IPS-15b (cell line): Measurements from ENCODE around the gene ZNF678.

Source experiments
- H3K27me3 ChIP-seq: one replicate; pipeline ENCODE4 v1.6.1; 2013; ENCODE audit warnings: low read length; ENCODE audit not compliant: control insufficient read depth, insufficient read depth
- H3K36me3 ChIP-seq: one replicate; pipeline ENCODE4 v1.6.1; 2013; ENCODE audit warnings: low read length; ENCODE audit not compliant: control insufficient read depth, insufficient read depth
- H3K4me1 ChIP-seq: one replicate; pipeline ENCODE4 v1.6.1; 2013; ENCODE audit warnings: mild to moderate bottlenecking, low read length; ENCODE audit not compliant: control insufficient read depth, insufficient read depth
- H3K4me3 ChIP-seq: one replicate; pipeline ENCODE4 v1.5.1; 2013; ENCODE audit warnings: low read depth, low read length
- H3K9ac ChIP-seq: one replicate; pipeline ENCODE4 v1.6.1; 2013; ENCODE audit warnings: low read depth, mild to moderate bottlenecking, low read length
- H3K9me3 ChIP-seq: one replicate; pipeline ENCODE4 v1.6.1; 2013; ENCODE audit warnings: mild to moderate bottlenecking, low read length; ENCODE audit not compliant: control insufficient read depth, insufficient read depth

Gene ZNF678

DNA sequence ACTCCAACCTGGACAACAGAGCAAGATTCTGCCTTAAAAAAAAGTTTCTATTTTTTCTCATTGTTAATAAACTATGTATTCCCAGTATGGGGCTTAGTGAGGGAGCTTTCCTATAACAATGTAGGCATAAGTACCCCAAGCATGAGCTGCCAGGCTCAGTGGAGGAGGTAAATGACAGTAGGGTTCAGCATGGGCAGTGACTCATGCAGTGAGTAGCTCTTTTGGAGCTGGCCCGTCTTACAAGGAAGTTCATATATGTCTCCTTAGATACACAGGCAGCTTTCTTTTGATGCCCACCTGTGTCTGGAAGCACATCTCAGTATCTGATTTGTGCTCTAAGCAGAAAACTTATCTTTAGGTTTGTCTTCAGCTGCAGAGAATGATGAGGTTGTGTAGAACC, 57.9 kb downstream of the ZNF678 start:
- H3K9me3 ChIP-seq = no peaks in the 10 kb centered on the region
- no peaks in the 10 kb centered on the region for H3K27me3 ChIP-seq

DNA sequence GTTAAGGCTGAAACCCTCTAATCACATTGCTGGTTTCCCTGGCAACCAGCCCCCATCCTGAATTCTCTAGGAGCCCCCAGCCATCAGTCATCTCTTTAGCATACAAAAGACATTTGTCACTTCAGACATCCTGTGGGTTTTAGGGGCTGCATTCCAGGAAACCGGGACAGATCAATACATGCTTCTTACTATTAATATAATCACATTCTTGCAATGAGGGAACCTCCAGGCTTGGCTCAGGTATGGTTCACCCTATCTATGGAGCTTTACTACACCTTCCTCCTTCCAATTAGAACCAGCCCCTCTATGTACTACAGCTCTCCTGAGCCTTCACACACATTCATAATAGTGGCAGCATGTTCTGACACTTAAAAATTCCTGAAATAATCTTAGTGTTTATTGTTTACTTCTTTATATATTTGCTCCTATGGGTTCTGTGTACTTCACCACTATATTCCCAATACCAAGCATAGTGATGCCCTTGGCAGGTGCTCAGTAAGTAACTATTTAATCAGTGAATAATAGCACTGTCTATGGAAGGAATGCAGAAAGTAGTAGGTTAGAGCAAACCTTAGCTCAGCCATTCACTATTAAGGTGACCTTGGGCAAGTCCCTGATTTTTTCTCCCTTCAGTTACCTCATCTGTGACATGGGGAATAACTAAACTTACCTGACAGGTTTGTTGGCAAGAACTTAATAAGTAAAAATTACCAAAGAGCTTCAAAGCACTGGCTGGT, 59.6 kb downstream of the ZNF678 start:
- Histone ChIP-seq H3K27me3 (no peaks in the 10 kb centered on the region), H3K9ac (no peak overlapping the region), H3K9me3 (no peaks in the 10 kb centered on the region), H3K36me3 (no peaks in the 10 kb centered on the region), H3K4me3 (no peak overlapping the region), H3K4me1 (no peaks in the 10 kb centered on the region)

More for the DNA sequence above, 57.9 kb downstream of the ZNF678 start:
- Histone ChIP-seq H3K9ac (no peak overlapping the region), H3K4me3 (no peak overlapping the region), H3K36me3 (no peaks in the 10 kb centered on the region), H3K4me1 (no peaks in the 10 kb centered on the region)

DNA sequence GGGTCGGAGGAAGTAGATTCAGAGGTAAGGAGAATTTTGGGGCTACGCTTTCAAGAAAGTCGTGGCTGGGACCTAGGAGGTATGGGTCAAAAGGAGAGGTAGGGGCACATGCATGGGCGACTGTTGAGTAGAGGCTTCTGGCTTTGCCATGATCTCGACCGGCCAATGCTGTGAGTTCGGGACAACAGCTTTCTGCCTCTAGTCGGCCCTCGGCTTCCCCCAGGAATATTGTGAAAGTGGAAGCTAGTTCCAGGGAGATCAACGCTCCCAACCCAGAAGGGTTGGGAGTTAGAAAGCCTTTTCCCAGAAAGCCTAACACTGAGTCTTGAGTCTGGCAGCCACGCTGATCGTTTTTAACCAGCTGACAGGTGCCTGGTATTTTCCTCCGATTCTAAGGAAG, 69.0 kb downstream of the ZNF678 start:
- no peak overlapping the region for H3K9ac ChIP-seq
- H3K9me3 ChIP-seq = peaks cover 2% of the 10 kb centered on the region
- H3K4me3 ChIP-seq = no peak overlapping the region
- H3K27me3 ChIP-seq = no peaks in the 10 kb centered on the region
- no peaks in the 10 kb centered on the region for H3K36me3 ChIP-seq
- H3K4me1 ChIP-seq = no peaks in the 10 kb centered on the region

- H3K36me3 ChIP-seq = no peaks in the 10 kb centered on the region
- no peaks in the 10 kb centered on the region for H3K27me3 ChIP-seq
- no peak overlapping the region for H3K9ac ChIP-seq
- peaks cover 2% of the 10 kb centered on the region for H3K9me3 ChIP-seq
- no peaks in the 10 kb centered on the region for H3K4me1 ChIP-seq
- H3K4me3 ChIP-seq = no peak overlapping the region
Measured at GRCh38 chr1:227635596-227635995, 72.2 kb downstream of the ZNF678 start.

- no peaks in the 10 kb centered on the region for H3K4me1 ChIP-seq
- no peak overlapping the region for H3K9ac ChIP-seq
- no peak overlapping the region for H3K4me3 ChIP-seq
- no peaks in the 10 kb centered on the region for H3K36me3 ChIP-seq
- no peaks in the 10 kb centered on the region for H3K27me3 ChIP-seq
- H3K9me3 ChIP-seq = peaks cover 31% of the 10 kb centered on the region
Measured at GRCh38 chr1:227654431-227654830, 91.1 kb downstream of the ZNF678 start.

GRCh38 chr1:227654858-227655752, 91.7 kb downstream of the ZNF678 start:
- no peaks in the 10 kb centered on the region for H3K36me3 ChIP-seq
- H3K9me3 ChIP-seq = peaks cover 31% of the 10 kb centered on the region
- no peak overlapping the region for H3K9ac ChIP-seq
- H3K4me1 ChIP-seq = no peaks in the 10 kb centered on the region
- no peak overlapping the region for H3K4me3 ChIP-seq
- H3K27me3 ChIP-seq = no peaks in the 10 kb centered on the region

- peaks cover 8% of the 10 kb centered on the region for H3K9me3 ChIP-seq
- no peak overlapping the region for H3K4me3 ChIP-seq
Measured at GRCh38 chr1:227661495-227661894, 98.1 kb downstream of the ZNF678 start.

DNA sequence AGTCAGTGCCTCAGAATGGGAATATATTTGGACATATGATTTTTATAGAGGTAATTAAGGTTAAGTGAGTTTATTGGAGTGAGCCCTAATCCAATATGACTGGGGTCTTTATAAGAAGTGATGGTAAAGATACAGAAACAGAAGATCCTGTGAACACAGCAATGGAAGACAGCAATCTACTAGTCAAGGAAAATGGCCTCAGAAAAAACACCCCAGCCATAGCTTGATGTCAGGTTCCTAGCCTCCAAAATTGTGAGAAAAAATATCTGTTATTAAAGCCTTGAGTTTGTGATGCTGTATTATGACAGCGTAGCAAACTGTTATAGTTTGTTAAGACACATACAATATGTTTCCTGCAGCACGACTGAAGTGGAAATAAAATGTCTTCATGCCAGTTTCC, 99.6 kb downstream of the ZNF678 start:
- Histone ChIP-seq H3K36me3 (no peaks in the 10 kb centered on the region), H3K4me3 (no peak overlapping the region), H3K27me3 (no peaks in the 10 kb centered on the region), H3K9ac (no peak overlapping the region), H3K9me3 (peaks cover 2% of the 10 kb centered on the region), H3K4me1 (no peaks in the 10 kb centered on the region)

More at GRCh38 chr1:227661495-227661894, 98.1 kb downstream of the ZNF678 start:
- Histone ChIP-seq H3K36me3 (no peaks in the 10 kb centered on the region), H3K9ac (no peak overlapping the region), H3K4me1 (no peaks in the 10 kb centered on the region), H3K27me3 (no peaks in the 10 kb centered on the region)

- no peak overlapping the region for H3K9ac ChIP-seq
- H3K36me3 ChIP-seq = no peaks in the 10 kb centered on the region
- peaks cover 2% of the 10 kb centered on the region for H3K9me3 ChIP-seq
- H3K27me3 ChIP-seq = no peaks in the 10 kb centered on the region
- no peak overlapping the region for H3K4me3 ChIP-seq
- H3K4me1 ChIP-seq = no peaks in the 10 kb centered on the region
Measured at GRCh38 chr1:227666286-227666685, 102.9 kb downstream of the ZNF678 start.

GRCh38 chr1:227673441-227673840, 110.1 kb downstream of the ZNF678 start:
- no peaks in the 10 kb centered on the region for H3K4me1 ChIP-seq
- H3K4me3 ChIP-seq = no peak overlapping the region
- no peaks in the 10 kb centered on the region for H3K9me3 ChIP-seq
- no peaks in the 10 kb centered on the region for H3K27me3 ChIP-seq
- H3K36me3 ChIP-seq = no peaks in the 10 kb centered on the region
- H3K9ac ChIP-seq = no peak overlapping the region

- Histone ChIP-seq H3K9ac (no peak overlapping the region), H3K9me3 (no peaks in the 10 kb centered on the region), H3K36me3 (no peaks in the 10 kb centered on the region), H3K27me3 (no peaks in the 10 kb centered on the region), H3K4me1 (no peaks in the 10 kb centered on the region), H3K4me3 (no peak overlapping the region)
Measured at GRCh38 chr1:227685807-227686206, 122.5 kb downstream of the ZNF678 start.
